Measurements from ENCODE around the gene FSTL3.

FSTL3 gene

GRCh38 chr19:650121-650520 lies 26.1 kb upstream of the FSTL3 start:
- H3K27ac ChIP-seq: no peak overlapping the region; the same call in 1 of the 2 replicates
- CTCF ChIA-PET: no interaction called here
- no peak for DNase-seq (ENCODE audit: low spot score)
- TF ChIP-seq, protein P1, sequence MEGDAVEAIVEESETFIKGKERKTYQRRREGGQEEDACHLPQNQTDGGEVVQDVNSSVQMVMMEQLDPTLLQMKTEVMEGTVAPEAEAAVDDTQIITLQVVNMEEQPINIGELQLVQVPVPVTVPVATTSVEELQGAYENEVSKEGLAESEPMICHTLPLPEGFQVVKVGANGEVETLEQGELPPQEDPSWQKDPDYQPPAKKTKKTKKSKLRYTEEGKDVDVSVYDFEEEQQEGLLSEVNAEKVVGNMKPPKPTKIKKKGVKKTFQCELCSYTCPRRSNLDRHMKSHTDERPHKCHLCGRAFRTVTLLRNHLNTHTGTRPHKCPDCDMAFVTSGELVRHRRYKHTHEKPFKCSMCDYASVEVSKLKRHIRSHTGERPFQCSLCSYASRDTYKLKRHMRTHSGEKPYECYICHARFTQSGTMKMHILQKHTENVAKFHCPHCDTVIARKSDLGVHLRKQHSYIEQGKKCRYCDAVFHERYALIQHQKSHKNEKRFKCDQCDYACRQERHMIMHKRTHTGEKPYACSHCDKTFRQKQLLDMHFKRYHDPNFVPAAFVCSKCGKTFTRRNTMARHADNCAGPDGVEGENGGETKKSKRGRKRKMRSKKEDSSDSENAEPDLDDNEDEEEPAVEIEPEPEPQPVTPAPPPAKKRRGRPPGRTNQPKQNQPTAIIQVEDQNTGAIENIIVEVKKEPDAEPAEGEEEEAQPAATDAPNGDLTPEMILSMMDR (conservative IDR thresholded peaks at IDR 0.05; ENCODE audit: low read depth): no peak
- POLR2A ChIA-PET (ENCODE audit: low non-redundant PET): interaction anchor here (0.6 kb wide), 1 partner anchor 12 kb away, joined by 3 read pairs; no protein-coding TSS in a partner anchor

DNA sequence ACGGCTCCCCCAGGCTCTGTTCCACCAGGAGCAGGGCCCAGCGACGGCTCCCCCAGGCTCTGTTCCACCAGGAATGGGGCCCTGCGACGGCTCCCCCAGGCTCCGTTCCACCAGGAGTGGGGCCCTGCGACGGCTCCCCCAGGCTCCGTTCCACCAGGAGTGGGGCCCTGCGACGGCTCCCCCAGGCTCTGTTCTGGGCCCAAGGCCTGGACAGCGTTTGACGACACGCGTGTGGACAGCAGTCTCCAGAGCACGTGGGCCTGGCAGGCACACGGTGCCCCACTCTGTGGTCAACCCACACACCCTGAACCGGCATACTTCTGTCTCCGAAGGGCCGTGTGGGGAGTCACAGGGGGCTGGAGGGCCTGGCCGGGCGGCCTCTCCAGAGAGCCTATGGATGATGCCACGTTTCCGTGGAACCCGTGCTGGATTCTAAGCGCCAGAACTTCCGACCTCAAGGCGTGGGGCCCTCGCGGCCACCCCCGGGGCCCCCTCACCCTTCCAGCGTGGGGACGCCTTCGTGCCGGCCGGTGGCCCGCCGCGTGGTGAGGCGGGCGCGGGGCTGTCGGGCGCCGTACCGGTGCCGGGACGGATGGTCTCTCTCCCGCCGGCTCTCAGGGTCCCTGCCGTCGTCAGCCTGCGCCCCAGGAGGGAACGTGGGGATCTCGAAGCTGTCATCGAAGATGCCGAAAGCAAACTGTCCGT lies 24.9 kb upstream of the FSTL3 start:
- ChIA-PET POLR2A (ENCODE audit: low non-redundant PET) (no interaction called here), CTCF (no interaction called here)
- no peak overlapping the region for H3K27ac ChIP-seq
- no peak for DNase-seq (ENCODE audit: low spot score)
- TF ChIP-seq, protein P1 (conservative IDR thresholded peaks at IDR 0.05; ENCODE audit: low read depth): no peak

- DNase-seq (ENCODE audit: low spot score): no peak
- CTCF ChIA-PET: no interaction called here
- POLR2A ChIA-PET (ENCODE audit: low non-redundant PET): no interaction called here
- H3K27ac ChIP-seq: peak overlapping the region; percentile 11; the same call in 1 of the 2 replicates
- TF ChIP-seq, protein P1 (conservative IDR thresholded peaks at IDR 0.05; ENCODE audit: low read depth): no peak
These were observed 24.2 kb upstream of the FSTL3 start for GRCh38 chr19:651991-652390.

DNA sequence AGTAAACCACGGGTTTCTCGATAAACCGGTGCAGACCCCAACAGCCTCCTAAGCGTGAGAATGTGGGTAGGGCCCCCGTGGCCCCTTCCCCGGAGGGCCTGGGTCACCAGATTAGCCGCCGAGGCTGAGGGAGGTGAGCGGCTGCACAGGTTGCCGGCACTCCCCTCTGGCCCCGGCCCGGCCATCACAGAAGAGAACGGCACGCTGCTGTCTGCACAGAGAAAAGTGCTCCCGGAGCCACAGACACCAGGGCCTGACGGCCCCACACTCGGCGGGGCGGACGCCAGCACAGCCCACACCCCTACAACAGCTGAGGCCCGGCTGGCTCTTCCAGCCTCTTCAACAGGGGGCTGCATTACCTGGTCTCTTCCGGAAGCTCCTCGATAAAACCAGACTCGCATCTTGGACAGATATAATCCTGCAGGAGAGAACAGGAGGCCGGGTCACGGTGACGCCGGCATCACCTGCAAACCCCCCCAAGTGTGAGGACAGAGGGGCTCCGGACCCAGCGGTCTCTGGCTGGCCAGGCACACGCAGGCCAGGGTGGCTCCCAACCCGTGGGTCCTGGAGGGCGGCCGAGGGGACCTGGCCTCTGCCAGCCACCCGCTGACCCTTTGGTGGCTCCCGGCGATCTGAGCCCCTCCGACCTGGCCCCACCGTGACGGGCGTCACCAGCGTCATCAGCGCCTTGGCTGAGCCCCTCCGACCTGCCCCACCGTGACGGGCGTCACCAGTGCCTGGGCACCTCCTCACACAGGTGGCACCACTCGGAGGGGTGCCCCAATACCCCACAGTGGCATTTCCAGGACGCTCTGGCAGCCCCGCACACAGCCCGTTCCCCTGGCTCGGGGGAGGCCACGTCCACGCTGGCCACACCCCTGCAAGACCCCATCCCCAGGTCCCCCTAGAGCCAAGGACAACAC lies 23.5 kb upstream of the FSTL3 start:
- TF ChIP-seq, protein P1 (conservative IDR thresholded peaks at IDR 0.05; ENCODE audit: low read depth): no peak
- ChIA-PET POLR2A (ENCODE audit: low non-redundant PET) (no interaction called here), CTCF (no interaction called here)
- DNase-seq (ENCODE audit: low spot score): no peak
- H3K27ac ChIP-seq: peak overlapping the region; percentile 11; the same call in 1 of the 2 replicates

DNA sequence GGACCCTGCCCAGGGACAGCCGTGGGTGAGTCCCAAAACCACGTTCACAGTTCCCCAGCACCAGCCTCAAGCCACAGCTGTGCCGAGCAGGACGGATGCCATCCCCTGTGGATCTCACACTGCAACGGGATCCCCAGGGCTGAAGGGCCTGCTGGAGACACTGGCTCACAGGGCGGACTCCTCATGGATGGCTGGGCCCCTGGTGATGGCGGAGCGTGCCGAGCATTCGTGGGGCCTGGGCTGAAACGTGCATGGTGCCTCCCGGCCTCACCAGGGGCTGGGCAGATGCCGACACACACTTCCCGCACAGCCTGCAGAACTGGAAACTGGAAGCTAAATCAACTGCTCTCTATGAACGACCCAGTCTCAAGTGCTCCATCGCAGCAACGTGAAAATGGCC lies 22.8 kb upstream of the FSTL3 start:
- no peak for DNase-seq (ENCODE audit: low spot score)
- ChIA-PET CTCF (no interaction called here), POLR2A (ENCODE audit: low non-redundant PET) (no interaction called here)
- peak overlapping the region; percentile 11; the same call in 1 of the 2 replicates for H3K27ac ChIP-seq
- TF ChIP-seq, protein P1 (conservative IDR thresholded peaks at IDR 0.05; ENCODE audit: low read depth): no peak

GRCh38 chr19:655691-656090 lies 20.5 kb upstream of the FSTL3 start:
- no peak for DNase-seq (ENCODE audit: low spot score)
- peak overlapping the region; percentile 99 for H3K27ac ChIP-seq
- POLR2A ChIA-PET (ENCODE audit: low non-redundant PET): no interaction called here
- TF ChIP-seq, protein P1 (conservative IDR thresholded peaks at IDR 0.05; ENCODE audit: low read depth): no peak
- CTCF ChIA-PET: interaction anchor here (0.6 to 1.2 kb wide), 2 partner anchors 17 to 79 kb away, joined by 4 read pairs; no protein-coding TSS in a partner anchor
